GM18508 (cell line): Measurements from ENCODE around the gene COL21A1.

Experiments used
- ATAC-seq: cut with Tn5 transposase; IDR thresholded peaks from one replicate; pipeline ENCODE4 v1.9.1; 2021; ENCODE audit warnings: moderate number of reproducible peaks; ENCODE audit not compliant: insufficient read depth, unreplicated experiment

The COL21A1 gene

DNA sequence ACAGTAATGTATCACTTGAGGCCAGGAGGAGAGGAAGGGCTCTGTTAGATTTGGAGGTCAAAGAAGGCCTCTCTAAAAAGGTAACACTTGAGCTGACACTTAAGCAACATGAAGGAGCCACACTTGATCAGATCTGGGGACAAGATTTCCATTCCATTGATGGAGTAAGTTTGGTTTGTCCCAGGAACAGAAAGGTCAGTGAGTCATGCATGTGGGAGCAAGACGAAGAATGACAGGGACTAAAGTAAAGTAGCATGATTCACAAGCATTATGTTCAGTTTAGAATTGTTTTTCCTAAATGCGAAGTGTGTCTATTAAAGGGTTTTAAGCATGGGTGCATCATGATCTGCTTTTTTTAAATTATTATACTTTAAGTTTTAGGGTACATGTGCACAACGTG is 47.4 kb downstream of the COL21A1 start:
- ATAC-seq = no peak

DNA sequence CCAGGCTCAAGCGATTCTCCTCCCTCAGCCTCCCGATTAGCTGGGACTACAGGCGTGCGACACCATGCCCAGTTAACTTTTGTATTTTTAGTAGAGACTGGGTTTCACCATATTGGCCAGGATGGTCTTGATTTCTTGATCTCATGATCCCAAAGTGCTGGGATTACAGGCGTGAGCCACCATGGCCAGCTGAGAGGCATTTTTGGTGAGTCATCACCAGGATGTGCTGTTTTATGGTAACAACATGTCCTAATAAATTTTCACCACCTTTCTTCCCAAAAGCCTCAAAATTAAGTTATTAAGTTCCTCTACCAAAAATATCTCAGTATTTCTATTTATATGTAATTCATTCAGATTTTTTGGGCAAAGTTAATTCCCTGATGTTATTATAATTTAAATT is 53.5 kb downstream of the COL21A1 start:
- ATAC-seq = no peak

DNA sequence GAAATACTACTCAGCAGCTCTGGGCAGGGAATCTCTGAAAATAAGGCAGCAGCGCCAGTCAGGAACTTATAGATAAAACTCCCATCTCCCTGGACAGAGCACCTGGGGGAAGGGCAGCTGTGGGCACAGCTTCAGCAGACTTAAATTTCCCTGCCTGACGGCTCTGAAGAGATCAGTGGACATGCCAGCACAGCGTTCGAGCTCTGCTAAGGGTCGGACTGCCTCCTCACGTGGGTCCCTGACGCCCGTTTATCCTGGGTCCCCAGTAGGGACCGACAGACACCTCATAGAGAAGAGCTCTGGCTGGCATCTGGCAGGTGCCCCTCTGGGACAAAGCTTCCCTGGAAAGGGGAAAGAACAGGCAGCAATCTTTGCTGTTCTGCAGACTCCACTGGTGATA is 59.0 kb downstream of the COL21A1 start:
- ATAC-seq = no peak

DNA sequence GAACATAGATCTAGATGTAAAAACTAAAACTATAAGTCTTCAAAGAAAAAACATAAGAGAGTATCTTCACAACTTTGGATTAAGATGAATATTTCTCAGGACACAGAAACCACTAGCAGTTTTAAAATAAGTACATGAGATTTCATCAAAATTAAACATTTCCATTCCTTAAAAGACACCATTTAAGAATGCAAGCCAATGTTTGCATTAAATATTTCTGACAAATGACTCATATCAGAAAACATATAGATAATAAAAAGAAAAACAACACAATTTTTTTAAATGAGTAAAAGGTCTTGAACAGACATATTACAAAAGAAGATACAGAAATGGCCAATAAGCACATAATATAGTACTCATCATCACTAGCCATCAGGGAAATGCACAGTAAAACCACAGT is 59.7 kb downstream of the COL21A1 start:
- ATAC-seq = no peak

DNA sequence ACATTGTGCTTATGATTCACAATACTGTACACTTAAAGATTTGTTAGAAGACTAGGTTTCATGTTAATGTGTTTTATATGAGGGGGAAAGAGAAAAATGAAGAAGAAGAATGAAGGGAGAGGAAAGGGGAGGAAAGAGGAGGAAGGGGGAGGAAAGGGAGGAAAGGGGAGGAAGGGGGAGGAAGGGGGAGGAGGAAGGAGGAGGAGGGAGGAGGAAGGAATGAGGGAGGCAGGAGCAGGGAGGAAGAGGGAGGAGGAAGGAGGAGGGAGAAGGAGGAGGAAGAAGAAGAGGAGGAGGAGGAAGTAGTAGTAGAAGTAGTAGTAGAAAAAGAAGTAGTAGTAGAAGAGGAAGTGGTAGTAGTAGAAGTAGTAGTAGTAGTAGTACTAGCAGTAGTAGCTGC is 70.6 kb downstream of the COL21A1 start:
- ATAC-seq = no peak

DNA sequence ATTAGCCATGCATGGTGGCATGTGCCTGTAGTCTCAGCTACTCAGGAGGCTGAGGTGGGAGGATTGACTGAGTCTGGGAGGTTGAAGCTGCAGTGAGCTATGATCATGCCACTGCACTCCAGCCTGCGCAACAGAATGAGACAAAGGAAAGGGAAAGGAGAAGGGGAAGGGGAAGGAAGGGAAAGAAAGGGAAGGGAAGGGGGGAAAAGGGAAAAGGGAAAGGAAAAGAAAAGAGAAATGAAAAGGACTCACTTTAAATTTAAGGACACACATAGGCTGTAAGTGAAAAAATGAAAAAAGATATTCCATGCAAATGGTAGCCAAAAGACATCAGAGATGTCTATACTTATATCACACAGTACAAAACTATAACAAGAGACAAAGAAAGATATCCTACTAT is 74.2 kb downstream of the COL21A1 start:
- ATAC-seq = no peak

DNA sequence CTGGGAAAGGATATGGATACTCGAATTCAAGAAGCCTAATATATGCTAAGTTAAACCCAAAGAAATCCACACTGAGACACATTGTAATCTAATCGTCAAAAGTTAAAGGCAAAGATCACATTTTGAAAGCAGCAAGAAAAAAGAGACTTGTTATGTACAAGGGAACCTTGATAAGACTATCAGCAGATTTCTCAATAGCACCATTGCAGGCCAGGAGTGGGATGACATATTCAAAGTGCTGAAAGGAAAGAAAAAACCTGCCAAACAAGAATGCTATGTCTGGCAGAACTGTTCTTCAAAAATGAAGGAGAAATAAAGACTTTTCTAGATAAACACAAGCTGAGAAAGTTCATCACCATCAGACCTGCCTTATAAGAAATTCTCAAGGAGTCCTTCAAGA is 75.2 kb downstream of the COL21A1 start:
- no peak for ATAC-seq

DNA sequence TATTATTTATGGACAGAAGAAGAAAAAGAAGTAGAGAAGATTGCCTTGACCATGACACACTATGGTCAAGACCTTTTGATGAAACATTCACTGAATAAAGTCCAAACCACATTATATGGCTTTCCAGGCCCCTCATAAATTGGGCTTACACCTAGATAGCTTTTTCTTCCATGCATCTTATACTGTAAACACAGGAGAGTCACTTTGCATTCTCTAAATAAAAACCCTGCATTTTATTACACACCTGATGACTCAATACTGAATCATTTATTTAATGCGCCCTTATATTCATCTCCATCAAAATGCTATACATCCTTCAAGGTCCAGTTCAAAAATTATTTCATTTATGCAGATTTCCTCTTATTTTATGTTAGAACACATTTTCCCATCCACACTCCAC is 78.0 kb downstream of the COL21A1 start:
- no peak for ATAC-seq

DNA sequence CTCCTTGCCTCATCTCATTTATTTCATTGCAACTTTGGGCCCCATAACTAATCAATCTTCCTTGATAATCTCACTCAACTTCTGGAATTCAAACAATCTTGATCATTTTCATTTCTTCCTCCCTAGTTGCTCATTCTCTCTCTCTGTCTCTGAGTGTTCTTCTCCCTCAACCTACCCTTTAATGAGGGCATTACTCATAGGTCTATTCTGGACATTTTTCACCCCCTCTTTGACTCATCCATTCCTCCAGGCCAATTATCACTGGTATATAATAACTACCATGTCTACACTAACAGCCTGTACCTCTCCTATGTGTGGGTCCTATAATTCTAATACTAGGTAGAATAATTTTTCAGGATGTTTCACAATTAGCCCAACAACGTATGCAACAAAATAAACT is 78.8 kb downstream of the COL21A1 start:
- no peak for ATAC-seq

DNA sequence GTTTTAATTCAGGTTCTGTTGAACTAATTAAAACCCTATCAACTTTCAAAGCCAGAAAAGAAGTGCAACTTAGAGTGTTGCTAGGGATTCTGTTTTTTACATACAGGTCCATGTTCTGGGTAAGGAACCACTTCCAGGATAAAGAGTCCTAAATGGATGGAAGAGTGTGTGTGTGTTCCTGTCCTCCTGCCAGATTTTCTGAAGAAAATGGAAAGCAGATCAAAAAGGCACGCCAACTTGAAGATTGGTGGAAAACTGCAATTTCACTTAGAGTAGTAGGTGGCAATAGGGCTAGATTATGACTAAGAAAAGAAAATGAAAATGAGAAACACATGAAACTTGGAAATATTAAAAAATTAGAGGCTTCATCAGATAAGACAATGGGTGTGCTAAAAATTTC is 85.3 kb downstream of the COL21A1 start:
- no peak for ATAC-seq

DNA sequence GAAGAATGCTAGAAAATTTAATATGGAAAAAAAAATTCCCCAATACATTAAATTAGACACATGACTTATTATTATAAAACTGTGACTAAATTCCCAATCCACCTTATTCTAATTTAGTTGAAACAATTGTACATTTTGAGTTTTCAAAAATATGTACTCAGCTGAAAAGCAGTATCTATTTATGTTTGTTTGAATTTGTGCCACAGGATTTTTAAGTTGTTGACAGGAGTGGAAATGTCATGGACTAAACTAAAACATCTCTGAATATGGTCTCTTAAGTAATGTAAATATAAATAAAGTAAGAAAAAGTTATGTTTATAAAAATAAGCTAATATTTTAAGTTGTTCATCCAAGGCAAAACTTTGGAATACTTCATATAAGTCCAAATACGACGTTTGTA is 86.9 kb downstream of the COL21A1 start:
- no peak for ATAC-seq

DNA sequence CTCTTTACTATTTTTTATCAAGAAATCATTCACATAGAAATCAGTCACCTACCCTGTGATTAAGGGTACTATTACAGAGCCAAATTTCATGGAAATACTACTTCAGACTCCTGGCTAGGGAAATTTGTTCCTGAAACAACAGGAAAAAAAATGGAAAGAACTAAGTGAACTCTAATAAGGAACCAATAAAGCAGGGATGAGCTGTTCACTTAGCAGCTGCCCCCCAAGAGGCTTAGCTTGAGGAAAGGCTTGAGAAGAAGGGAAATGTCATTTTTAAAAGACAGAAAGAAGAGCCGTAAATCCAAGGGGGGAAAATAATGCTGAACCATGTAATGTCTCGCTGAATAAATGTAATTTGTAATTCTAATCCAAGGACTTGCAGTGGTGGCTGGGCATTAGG is 88.8 kb downstream of the COL21A1 start:
- ATAC-seq = no peak

DNA sequence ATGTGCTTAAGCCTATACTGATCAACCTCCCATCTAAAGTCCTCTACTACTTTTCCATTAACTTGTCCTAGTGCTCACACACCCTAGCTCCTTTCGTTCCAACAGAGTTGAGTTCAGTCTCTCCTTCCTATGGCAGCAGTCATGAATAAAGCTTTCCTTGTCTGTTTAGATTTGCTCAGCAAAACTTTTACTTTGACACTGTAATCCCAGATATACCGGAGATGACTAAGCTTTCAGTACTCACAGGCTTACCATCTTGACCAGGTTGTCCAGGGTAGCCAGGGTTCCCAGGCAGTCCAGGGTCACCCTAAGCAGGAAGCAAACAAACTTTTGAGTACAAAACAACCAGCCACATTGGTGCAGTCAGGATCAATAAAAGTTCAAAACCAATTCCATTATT is 90.7 kb downstream of the COL21A1 start:
- ATAC-seq = no peak

DNA sequence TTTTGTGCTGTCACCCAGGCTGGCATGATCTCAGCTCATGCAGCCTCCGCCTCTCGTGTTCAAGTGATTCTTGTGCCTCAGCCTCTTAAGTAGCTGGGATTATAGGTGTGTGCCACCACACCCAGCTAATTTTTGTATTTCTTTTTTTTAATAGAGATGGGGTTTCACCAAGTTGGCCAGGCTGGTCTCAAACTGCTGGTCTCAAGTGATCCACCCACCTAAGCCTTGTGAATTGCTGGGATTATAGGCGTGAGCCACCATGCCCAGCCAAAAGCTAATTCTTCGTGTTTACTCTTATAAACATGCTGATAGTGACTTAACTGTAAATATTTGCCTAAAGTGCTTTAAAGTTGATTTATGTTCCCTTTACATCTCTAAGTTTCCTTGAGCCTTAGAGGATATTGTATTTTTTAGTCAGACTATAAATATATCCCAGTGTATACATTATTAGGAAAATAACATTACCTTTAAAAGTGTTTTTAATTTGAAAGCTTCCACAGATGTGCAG is 91.7 kb downstream of the COL21A1 start:
- ATAC-seq = no peak

DNA sequence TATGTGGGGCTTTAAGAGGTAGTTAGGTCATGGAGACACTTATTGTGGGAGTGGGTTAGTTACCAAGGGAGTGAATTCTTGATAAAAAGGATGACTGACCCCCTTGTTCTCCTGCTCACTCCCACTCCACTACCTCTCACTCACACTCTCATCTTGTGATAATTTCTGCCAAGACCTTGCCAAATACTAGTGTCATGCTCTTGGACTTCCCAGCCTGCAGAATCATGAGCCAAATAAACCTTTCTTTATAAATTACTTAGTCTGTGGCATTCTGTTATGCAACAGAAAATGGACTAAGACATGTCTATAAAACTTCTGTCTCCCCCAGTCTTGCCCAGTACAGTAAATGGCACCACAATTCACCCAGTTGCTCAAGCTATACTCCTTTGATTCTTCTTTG is 93.3 kb downstream of the COL21A1 start:
- no peak for ATAC-seq

DNA sequence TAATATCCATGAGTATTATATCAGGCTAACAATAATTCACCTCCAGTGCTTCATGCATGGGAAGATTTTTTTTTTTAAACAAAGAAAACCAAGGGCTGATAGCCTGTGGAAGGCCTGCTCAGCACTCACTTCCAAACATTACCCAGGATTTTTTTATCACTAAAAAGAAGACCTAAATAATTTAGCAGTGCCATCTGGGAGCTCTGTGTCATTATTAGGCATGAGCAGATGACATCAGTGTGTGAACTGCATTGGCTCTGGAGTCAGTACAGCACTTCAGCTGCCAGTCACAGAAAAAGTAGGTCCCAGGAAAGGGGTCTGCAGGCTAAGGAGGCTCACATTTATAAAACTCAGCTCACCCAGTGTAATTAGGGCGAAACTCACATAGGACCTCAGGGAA is 94.8 kb downstream of the COL21A1 start:
- no peak for ATAC-seq

DNA sequence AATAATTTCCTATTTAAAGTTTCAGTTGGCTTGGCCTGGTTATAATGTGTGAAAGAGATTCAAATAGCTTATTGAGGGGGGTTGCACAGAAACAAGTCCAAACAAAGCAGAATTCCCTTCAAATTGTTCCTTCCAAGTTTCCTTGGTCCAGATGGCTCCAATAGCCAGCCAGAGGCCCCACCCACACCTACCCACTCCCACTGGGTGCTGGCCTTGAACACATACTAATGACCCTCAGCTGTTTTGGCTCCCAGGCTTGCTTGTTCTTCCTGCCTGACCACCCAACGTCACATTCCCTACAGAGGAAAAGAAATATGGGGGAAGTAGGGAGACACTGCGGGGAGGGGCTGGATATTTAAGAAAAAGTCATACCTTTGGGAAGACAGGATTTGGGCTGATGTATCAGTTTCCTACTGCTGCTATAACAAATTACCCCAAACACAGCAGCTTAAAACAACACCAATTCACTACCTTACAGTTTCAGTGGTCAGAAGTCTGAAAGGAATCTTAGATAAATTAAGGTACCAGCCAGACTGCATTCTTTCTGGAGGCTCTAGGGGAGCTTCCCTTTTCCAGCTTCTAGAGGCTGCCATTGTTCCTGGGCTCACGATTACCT is 95.7 kb downstream of the COL21A1 start:
- no peak for ATAC-seq

DNA sequence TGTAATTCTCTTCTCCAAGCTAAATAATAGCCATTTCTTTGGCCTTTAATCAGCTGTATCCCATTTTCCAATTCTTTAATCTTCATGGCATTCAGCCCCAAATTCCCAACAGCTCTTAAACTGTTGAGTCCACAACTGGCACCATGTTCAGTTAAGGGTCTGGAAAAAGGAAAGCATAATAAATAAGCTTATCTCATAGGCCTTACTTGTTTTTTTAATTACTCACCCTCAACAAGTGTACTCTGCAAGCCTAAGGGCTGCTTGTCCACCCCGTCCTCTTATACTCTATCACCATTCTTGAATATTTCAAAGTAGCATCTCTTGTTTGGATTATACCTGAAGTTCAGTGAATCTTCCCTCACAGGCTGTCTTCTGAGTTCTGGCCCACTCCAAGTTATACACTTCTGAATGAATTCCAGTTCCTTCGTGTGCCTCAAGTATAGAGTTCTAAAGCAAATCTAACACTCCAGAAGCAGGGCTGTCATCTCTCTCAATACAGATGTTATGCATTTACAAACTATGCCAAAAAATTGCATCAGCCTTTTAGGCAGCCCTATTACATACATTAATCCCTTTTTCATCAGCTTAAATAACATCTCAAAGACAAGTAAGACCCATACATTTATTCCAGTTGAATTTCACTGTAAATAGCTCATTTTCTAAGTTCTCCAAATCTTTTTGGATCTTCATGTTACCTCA is 98.7 kb downstream of the COL21A1 start:
- ATAC-seq = no peak

DNA sequence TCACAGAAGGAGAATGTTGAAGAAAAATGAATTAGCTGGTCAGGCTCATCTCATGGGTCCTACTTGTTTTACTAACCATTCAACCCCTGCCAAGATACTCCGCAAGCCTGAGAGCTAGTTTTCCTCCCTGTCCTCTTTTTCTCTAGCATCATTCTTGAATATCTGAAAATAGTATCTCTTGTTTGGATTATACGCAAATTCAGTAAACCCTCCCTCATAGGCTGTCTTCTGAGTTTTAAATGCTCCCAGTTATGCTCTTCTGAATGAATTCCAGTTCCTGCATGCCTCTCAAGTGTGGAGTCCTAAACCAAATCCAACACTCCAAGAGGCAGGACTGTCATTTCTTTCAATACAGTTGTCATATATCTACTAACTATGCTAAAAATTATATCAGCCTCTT is 99.6 kb downstream of the COL21A1 start:
- no peak for ATAC-seq

DNA sequence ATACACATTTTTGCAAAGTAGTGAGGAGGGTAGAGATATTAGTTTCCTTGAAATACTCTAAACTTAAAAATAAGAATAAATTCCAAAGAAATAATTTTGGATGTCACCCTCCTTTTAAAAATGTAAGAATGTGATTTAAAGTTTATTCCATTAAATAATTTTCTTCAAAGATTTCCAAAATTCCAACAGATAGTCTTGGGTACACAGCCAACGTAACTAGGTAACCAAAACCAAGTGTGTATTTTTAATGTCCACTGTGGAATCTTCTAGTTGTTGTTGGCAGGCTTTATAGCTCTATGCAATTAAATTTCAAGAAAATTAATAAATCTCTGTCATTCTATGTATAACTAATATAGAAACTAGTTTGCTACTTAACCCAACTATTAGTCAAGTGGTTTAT is 101.3 kb downstream of the COL21A1 start:
- no peak for ATAC-seq

DNA sequence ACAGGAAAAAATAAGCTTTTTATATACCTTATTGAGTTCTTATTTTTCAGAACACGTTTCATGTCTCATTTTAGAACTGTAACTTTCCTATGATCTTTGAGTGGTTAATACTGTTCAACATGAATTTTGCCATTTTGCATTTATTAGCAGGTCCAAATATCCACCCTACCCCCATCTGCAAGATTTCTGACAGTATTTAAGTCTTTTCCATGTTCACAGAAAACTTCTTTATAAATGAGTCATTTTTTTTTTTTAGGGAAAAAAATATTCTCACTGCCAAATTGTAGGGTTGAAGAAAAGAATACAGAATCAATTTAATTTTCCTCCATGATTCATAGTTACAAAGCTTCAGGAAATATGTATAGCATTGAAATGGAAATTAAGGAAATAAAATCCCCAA is 101.8 kb downstream of the COL21A1 start:
- no peak for ATAC-seq
